ENCODE results near the gene DCHS1. TPM values are rescaled to one million over a fixed set of nuclear protein-coding genes. Genes with fewer than 3 reads are reported as not detected.

Gene DCHS1
- total RNA-seq, 1 donor from 2014 or later: 15.5 TPM

- no peak for DNase-seq (ENCODE audit: low read depth)
- no peak overlapping the region for H3K4me3 ChIP-seq (ENCODE audit: low read depth, low read length)
- TF ChIP-seq CTCF (IDR thresholded peaks at IDR 0.05; ENCODE audit: insufficient read depth, low read length, poor library complexity, severe bottlenecking): no peak
- H3K27me3 ChIP-seq (ENCODE audit: control insufficient read depth, insufficient read depth, low read length): peaks cover 40% of the 10 kb centered on the region
- no peaks in the 10 kb centered on the region for H3K36me3 ChIP-seq (ENCODE audit: control insufficient read depth, insufficient read depth, low read length)
These were observed 1.2 kb downstream of the DCHS1 start for GRCh38 chr11:6654281-6655019.

- Histone ChIP-seq H3K36me3 (ENCODE audit: control insufficient read depth, insufficient read depth, low read length) (no peaks in the 10 kb centered on the region), H3K27me3 (ENCODE audit: control insufficient read depth, insufficient read depth, low read length) (peaks cover 42% of the 10 kb centered on the region), H3K4me3 (ENCODE audit: low read depth, low read length) (no peak overlapping the region)
- TF ChIP-seq CTCF (IDR thresholded peaks at IDR 0.05; ENCODE audit: insufficient read depth, low read length, poor library complexity, severe bottlenecking): no peak
- no peak for DNase-seq (ENCODE audit: low read depth)
These were observed 2.0 kb downstream of the DCHS1 start for GRCh38 chr11:6653656-6654055.

GRCh38 chr11:6653097-6653496 lies 2.5 kb downstream of the DCHS1 start:
- peaks cover 42% of the 10 kb centered on the region for H3K27me3 ChIP-seq (ENCODE audit: control insufficient read depth, insufficient read depth, low read length)

GRCh38 chr11:6652182-6652581 lies 3.4 kb downstream of the DCHS1 start:
- Histone ChIP-seq H3K4me3 (ENCODE audit: low read depth, low read length) (no peak overlapping the region), H3K36me3 (ENCODE audit: control insufficient read depth, insufficient read depth, low read length) (no peaks in the 10 kb centered on the region), H3K27me3 (ENCODE audit: control insufficient read depth, insufficient read depth, low read length) (peaks cover 42% of the 10 kb centered on the region)
- no peak for TF ChIP-seq CTCF (IDR thresholded peaks at IDR 0.05; ENCODE audit: insufficient read depth, low read length, poor library complexity, severe bottlenecking)
- no peak for DNase-seq (ENCODE audit: low read depth)

More at GRCh38 chr11:6653097-6653496, 2.5 kb downstream of the DCHS1 start:
- TF ChIP-seq CTCF (IDR thresholded peaks at IDR 0.05; ENCODE audit: insufficient read depth, low read length, poor library complexity, severe bottlenecking): no peak
- H3K4me3 ChIP-seq (ENCODE audit: low read depth, low read length): no peak overlapping the region
- DNase-seq (ENCODE audit: low read depth): no peak
- H3K36me3 ChIP-seq (ENCODE audit: control insufficient read depth, insufficient read depth, low read length): no peaks in the 10 kb centered on the region

- Histone ChIP-seq H3K36me3 (ENCODE audit: control insufficient read depth, insufficient read depth, low read length) (no peaks in the 10 kb centered on the region), H3K4me3 (ENCODE audit: low read depth, low read length) (no peak overlapping the region), H3K27me3 (ENCODE audit: control insufficient read depth, insufficient read depth, low read length) (peaks cover 30% of the 10 kb centered on the region)
- DNase-seq (ENCODE audit: low read depth): no peak
- TF ChIP-seq CTCF (IDR thresholded peaks at IDR 0.05; ENCODE audit: insufficient read depth, low read length, poor library complexity, severe bottlenecking): no peak
These were observed 4.6 kb downstream of the DCHS1 start for GRCh38 chr11:6650980-6651379.

- Histone ChIP-seq H3K4me3 (ENCODE audit: low read depth, low read length) (no peak overlapping the region), H3K27me3 (ENCODE audit: control insufficient read depth, insufficient read depth, low read length) (peaks cover 26% of the 10 kb centered on the region), H3K36me3 (ENCODE audit: control insufficient read depth, insufficient read depth, low read length) (no peaks in the 10 kb centered on the region)
- TF ChIP-seq CTCF (IDR thresholded peaks at IDR 0.05; ENCODE audit: insufficient read depth, low read length, poor library complexity, severe bottlenecking): no peak
- DNase-seq (ENCODE audit: low read depth): no peak
These were observed 5.5 kb downstream of the DCHS1 start for GRCh38 chr11:6650104-6650503.

All from kidney epithelial cell (primary cell).